NCI-H2196 (cell line): ENCODE measurements around the gene HSDL2.
"Not testable (repeated sequence)": the region's sequence is repeated elsewhere in the genome, so short reads cannot be mapped to it uniquely, and the experiment has no call there.

Experiments
- DNase-seq: peaks from one replicate; lab custom pipeline; 2025; ENCODE audit not compliant: unreplicated experiment; lab: John Stamatoyannopoulos, UW

Gene HSDL2

GRCh38 chr9:112494153-112494552 lies 114.2 kb downstream of the HSDL2 start:
- no peak for DNase-seq

GRCh38 chr9:112495614-112496013 lies 115.7 kb downstream of the HSDL2 start:
- no peak for DNase-seq

- DNase-seq: no peak
Observed at GRCh38 chr9:112496074-112496722, 116.3 kb downstream of the HSDL2 start.

- no peak for DNase-seq
Observed at GRCh38 chr9:112500842-112501241, 120.9 kb downstream of the HSDL2 start.

GRCh38 chr9:112501287-112501686 lies 121.4 kb downstream of the HSDL2 start:
- DNase-seq: no peak

GRCh38 chr9:112502175-112502946 lies 122.5 kb downstream of the HSDL2 start:
- DNase-seq: no peak

- no peak for DNase-seq
Observed at GRCh38 chr9:112503170-112503569, 123.3 kb downstream of the HSDL2 start.

- no peak for DNase-seq
Observed at GRCh38 chr9:112505086-112505485, 125.2 kb downstream of the HSDL2 start.

GRCh38 chr9:112505607-112506006 lies 125.7 kb downstream of the HSDL2 start:
- DNase-seq: no peak

- DNase-seq: no peak
Observed at GRCh38 chr9:112506571-112506970, 126.7 kb downstream of the HSDL2 start.

GRCh38 chr9:112507001-112507680 lies 127.2 kb downstream of the HSDL2 start:
- no peak for DNase-seq

- no peak for DNase-seq
Observed at GRCh38 chr9:112508377-112508776, 128.5 kb downstream of the HSDL2 start.

- not testable (repeated sequence) for DNase-seq
Observed at GRCh38 chr9:112512377-112512776, 132.5 kb downstream of the HSDL2 start.

GRCh38 chr9:112516769-112517168 lies 136.9 kb downstream of the HSDL2 start:
- DNase-seq: no peak

- DNase-seq: no peak
Observed at GRCh38 chr9:112520069-112520468, 140.2 kb downstream of the HSDL2 start.

GRCh38 chr9:112520656-112521055 lies 140.7 kb downstream of the HSDL2 start:
- DNase-seq: no peak
